HuH-7.5 (cell line): ENCODE measurements around the gene JPT2.
"Not testable (repeated sequence)": the region's sequence is repeated elsewhere in the genome, so short reads cannot be mapped to it uniquely, and the experiment has no call there.

Experiments used
- DNase-seq: peaks from one replicate; pipeline ENCODE4 v3.0.0; 2011; ENCODE audit warnings: low spot score

The JPT2 gene

GRCh38 chr16:1732071-1732470 is 54.0 kb downstream of the JPT2 start:
- DNase-seq, result no peak

GRCh38 chr16:1732551-1732987 is 54.5 kb downstream of the JPT2 start:
- DNase-seq, result not testable (repeated sequence)

GRCh38 chr16:1734123-1734522 is 56.0 kb downstream of the JPT2 start:
- no peak for DNase-seq

- no peak for DNase-seq
Measured at GRCh38 chr16:1734816-1735215, 56.7 kb downstream of the JPT2 start.

GRCh38 chr16:1740234-1740633 is 62.2 kb downstream of the JPT2 start:
- no peak for DNase-seq

DNA sequence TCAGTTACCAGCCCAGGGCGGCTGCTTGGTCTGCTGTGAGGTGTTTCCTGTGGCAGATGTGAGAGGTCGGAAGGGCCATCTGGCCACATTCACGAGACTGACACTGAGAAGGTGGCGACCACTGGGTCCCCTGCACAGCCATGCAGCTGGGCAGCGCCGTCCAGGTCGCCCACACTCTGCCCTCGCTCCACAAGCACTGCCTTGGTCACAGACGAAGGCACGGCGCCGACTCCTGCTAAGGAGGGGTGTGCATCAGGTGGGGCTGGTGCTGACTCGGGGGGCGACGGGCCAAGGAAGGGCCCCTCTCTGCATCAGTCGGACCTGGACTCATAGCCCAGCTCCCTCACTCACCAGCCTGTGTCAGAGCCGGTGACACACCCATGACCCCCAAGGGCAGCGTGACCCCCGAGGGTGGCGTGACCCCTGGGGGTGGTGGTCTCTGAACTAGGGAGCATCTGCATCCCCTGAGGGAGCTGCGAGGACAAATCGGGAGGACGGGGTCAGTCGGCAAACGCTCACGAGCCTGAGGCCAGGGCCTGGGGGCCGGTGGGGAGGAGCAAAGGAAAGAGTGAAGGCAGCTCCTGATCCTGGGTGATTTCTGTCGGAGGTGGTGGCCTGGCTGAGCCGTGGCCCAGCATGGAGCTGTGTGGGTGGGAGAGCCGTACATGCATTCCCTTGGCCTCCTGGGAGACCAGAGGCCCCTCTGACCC is 62.9 kb downstream of the JPT2 start:
- DNase-seq, result no peak

- no peak for DNase-seq
Measured at GRCh38 chr16:1741553-1742165, 63.6 kb downstream of the JPT2 start.

DNA sequence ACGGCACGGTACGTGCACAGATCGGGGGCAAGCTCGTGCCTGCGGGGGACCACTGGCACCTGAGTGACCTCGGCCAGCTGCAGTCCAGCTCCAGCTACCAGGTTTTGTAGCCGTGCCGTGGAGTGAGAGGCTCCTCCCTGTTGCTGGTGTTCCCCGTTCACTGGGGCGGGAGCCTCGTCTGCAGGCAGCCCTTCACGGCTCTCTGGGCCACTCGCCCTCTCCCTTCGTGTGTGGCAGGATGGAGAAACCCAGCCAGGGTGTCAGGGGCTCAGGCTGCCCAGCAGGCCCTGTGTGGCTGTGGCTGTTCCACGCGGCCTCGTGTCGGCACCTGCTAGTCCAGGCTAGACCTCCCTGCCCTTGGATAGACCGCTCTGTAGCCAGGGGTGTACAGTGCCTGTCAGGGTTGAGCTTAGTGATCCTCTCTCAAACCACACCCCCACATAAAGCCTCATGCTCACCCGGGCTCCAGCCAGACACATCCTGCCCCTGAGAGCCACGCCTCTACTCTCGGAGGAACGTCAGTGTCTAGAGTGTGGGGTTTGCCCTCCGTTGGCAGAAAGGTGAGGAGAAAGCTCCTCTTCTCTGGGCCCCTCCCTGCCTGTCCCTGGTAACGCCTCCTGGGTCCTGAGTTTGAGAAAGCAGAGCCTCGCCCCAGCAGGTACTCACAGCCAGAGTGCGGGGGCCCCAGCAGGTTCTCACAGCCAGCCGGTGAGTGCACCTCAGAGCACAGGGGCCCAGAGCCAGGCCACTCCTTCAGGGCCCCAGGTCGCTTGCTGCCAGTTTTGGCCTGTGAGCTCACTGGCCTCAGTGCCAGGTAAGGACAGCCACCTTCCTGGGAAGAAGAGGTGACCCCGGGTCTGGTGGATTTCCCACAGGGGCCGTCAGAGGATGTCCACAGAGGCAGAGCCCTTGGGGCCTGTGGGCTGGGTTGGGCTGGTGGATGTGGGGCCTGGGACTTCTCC is 65.6 kb downstream of the JPT2 start:
- no peak for DNase-seq

DNA sequence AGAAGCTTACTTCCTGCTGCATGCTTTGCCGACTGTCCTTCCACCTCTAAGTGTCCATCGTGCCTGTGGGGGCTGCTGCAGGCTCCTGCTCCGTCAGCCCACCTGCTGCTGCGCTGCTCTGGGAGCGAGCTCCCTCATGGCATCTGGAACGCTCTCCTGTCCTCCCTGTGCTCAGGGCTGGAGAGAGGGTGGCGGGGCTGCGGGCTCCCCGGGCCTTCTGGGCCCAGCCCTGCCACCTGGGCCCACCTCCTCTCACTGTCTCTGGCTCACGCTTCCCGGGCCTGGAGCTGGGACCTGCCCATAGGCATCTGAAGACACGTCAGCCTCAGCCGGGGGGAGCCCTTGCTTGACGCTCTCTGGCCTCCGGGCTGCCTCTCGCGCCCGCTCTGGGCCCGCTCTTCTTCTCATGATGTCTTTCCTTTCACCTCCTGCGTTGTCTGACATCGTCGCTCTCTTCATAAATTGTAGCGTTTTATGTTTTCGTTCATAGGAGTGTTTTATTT is 66.3 kb downstream of the JPT2 start:
- no peak for DNase-seq

GRCh38 chr16:1745181-1745899 is 67.3 kb downstream of the JPT2 start:
- no peak for DNase-seq

DNA sequence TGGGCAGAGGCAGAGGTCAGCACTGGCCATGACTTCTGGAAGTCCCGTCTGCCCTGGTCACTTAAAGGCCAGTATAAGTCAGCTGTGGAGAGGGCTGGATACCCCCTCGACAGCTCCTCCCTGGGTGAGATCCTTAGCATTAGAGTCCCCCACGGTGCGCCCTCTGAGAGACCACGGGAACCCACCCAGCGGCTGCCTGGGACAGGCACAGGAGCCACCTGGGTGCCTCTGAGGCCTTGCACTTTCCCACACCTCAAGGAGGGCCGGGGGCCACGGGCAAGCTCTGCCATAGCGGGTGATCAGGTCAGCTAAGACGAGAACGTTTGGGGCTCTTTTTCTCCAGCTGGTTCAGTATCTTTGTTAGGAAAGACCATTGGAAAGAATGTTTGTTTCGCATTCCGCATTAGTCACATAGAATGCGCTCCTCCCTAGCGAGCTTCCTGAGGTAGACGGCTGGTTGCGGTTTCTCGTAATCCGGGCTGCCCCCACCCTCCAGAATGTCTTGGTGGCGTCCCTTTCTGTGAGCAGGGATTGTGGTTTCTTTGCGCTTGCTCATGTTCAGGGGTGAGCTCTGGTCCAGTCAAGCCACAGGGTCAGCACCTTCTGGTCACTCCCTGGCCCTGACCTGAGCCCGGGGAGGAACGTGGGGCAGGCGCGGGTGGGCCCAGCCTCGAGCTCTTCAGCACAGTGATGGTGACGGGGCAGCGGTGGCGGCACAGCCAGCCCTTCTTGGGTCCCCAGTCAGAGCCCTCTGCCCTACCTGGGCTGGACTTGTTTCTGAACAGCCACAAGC is 68.0 kb downstream of the JPT2 start:
- DNase-seq, result no peak

DNA sequence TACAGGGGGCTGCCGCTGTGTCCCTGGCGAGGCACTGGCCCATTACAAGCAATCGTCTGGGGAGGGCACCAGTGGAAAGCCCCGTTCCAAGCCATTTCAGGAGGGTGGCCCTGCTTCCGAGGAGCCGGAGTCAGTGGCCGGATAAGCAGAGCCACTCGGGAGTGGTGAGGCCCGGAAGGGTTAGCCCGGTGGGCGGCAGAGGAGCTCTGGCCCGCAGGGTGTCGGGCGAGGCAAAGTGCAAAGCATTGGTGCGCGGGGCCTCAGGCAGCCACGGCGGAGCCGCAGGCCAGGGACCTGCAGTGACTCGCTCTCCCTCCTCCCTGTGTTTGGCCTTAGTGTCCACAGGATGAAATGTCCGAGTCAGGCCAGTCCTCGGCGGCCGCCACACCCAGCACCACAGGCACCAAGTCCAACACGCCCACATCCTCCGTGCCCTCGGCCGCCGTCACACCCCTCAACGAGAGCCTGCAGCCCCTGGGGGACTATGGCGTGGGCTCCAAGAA is 68.7 kb downstream of the JPT2 start:
- no peak for DNase-seq

DNA sequence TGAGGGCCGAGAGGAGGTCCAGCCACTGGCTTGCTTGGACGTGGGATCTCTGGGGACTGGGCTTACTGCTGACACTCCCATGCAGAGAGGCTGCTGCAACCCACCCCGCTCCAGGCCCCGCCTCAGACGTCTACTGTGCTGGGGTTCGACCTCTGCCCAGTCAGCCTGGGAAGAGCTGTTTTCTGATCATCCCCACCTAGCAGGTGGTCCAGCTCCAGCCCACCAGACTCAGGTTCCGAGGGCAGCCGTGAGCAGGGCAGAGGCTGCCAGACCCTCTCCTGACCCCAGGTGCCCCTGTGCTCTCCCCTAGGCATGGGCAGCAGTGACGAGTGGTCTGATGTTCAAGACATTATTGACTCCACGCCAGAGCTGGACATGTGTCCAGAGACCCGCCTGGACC is 69.9 kb downstream of the JPT2 start:
- DNase-seq, result no peak

GRCh38 chr16:1749152-1750117 is 71.4 kb downstream of the JPT2 start:
- DNase-seq, result no peak
